ENCODE measurements around the gene SLC25A15.

DNA sequence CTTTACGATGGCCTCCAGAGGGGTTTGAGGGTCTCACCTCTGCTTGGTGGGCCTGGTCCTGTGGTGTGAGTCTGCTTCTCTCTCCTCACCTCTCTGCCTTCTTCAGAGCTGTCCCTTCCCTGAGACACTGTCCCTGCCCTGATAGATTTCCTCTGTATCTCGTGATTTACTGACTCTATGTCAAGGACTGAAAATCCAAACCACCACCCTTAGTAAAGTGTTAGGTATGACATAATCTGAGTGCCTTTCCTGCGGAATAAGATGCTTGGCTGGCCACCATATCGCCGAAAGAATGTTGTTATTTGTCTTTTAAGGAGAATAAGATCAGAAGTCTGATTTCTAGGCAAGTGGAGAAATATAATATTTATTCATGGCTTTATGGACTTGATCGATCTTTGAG, 7.2 kb downstream of the SLC25A15 start:
- TF ChIP-seq EZH2 (IDR thresholded peaks at IDR 0.05; ENCODE audit: borderline replicate concordance, low read length), result no peak
- TF ChIP-seq, protein P1, sequence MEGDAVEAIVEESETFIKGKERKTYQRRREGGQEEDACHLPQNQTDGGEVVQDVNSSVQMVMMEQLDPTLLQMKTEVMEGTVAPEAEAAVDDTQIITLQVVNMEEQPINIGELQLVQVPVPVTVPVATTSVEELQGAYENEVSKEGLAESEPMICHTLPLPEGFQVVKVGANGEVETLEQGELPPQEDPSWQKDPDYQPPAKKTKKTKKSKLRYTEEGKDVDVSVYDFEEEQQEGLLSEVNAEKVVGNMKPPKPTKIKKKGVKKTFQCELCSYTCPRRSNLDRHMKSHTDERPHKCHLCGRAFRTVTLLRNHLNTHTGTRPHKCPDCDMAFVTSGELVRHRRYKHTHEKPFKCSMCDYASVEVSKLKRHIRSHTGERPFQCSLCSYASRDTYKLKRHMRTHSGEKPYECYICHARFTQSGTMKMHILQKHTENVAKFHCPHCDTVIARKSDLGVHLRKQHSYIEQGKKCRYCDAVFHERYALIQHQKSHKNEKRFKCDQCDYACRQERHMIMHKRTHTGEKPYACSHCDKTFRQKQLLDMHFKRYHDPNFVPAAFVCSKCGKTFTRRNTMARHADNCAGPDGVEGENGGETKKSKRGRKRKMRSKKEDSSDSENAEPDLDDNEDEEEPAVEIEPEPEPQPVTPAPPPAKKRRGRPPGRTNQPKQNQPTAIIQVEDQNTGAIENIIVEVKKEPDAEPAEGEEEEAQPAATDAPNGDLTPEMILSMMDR (conservative IDR thresholded peaks at IDR 0.05 in 1 of 2, IDR thresholded peaks at IDR 0.05 in 1 of 2; ENCODE audit: extremely low read depth in 1 of 2, insufficient read depth in 1 of 2, low read depth in 1 of 2, low read length in 2 of 2), result no peak
